ENCODE results near the gene CD300LD.
A peak's percentile ranks its signal among the peaks of the same experiment; 100 is the strongest.

CD300LD gene

DNA sequence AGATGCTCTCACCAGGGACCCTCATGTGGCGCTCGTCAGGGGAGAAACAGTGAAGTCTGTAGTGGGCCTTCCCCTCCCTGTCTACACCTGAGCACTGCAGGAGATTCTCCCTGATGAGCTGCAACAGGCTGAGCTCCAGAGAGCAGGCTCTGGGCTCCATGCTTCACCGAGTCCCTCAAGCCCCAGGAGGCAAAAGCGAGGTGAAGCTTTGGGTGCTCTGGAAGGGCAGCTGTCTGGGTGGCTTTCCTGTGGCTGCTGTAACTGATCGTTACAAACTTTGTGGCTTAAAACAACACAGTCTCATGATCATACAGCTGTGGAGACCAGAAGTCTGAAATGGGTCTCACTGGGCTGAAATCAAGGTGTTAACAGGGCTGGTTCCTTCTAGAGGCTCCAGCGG is 12.1 kb upstream of the CD300LD start:
- Mint-ChIP-seq H3K27ac (no peak overlapping the region), H3K9me3 (peaks cover 3% of the 10 kb centered on the region), H3K4me1 (no peaks in the 10 kb centered on the region), H3K27me3 (ENCODE audit: low read depth) (peaks cover 49% of the 10 kb centered on the region), H3K36me3 (ENCODE audit: low read depth) (no peaks in the 10 kb centered on the region), H3K4me3 (no peak overlapping the region)
- TF ChIP-seq, protein P1, sequence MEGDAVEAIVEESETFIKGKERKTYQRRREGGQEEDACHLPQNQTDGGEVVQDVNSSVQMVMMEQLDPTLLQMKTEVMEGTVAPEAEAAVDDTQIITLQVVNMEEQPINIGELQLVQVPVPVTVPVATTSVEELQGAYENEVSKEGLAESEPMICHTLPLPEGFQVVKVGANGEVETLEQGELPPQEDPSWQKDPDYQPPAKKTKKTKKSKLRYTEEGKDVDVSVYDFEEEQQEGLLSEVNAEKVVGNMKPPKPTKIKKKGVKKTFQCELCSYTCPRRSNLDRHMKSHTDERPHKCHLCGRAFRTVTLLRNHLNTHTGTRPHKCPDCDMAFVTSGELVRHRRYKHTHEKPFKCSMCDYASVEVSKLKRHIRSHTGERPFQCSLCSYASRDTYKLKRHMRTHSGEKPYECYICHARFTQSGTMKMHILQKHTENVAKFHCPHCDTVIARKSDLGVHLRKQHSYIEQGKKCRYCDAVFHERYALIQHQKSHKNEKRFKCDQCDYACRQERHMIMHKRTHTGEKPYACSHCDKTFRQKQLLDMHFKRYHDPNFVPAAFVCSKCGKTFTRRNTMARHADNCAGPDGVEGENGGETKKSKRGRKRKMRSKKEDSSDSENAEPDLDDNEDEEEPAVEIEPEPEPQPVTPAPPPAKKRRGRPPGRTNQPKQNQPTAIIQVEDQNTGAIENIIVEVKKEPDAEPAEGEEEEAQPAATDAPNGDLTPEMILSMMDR (IDR thresholded peaks at IDR 0.05; ENCODE audit: unreplicated experiment in 3 of 3) = no peak

DNA sequence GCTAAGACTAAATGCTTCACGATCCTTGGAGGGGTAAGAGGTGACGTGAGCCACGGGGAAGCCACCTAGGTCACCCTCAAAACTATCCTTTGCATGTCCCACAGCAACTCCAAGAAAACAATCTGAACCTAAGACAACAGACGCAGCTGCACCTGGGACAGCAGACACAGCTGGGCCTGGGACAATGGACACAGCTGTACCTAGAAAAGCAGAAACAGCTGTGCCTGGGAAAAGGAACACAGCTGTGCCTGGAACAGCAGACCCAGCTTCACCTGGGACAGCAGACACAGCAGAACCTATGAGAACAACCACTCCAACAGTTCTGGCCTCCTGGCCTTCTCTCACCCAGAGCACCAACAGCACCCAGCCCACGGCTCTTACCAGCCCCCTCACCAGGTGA is 11.7 kb upstream of the CD300LD start:
- peaks cover 49% of the 10 kb centered on the region for H3K27me3 Mint-ChIP-seq (ENCODE audit: low read depth)
- TF ChIP-seq, protein P1 (IDR thresholded peaks at IDR 0.05; ENCODE audit: unreplicated experiment in 3 of 3) = no peak
- peaks cover 3% of the 10 kb centered on the region for H3K9me3 Mint-ChIP-seq
- H3K4me3 Mint-ChIP-seq = no peak overlapping the region
- H3K36me3 Mint-ChIP-seq (ENCODE audit: low read depth) = no peaks in the 10 kb centered on the region
- no peaks in the 10 kb centered on the region for H3K4me1 Mint-ChIP-seq
- H3K27ac Mint-ChIP-seq = no peak overlapping the region

DNA sequence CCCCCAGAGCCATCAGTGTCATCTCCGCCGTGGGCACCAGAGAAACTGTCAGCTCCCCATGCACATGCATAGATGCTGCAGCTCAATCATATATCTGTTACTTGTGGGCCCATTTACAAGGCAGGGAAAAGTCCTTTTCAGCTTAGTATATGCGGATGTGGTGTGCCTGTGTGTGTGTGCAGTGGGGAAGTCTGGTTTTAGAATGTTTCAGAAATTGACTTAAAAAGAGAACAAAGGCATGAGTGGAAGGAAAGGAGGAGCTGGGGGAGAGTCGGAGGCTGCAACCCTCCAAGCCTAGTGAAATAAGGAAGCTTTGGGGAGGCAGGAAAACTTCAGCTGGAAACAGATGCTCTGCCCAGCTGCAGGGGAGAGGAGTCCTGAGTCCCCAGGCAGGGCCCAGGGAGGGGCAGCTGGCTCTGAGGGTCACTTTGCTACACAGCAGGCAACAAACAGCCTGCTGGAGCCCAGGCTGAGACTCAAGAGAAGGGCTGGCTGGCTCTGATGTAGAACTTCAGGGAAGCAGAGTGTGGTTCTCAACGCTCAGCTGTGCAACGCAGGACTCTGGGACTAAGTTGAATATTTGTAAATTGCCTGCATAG is 11.1 kb upstream of the CD300LD start:
- Mint-ChIP-seq H3K4me3 (no peak overlapping the region), H3K27me3 (ENCODE audit: low read depth) (peaks cover 53% of the 10 kb centered on the region), H3K9me3 (peaks cover 3% of the 10 kb centered on the region), H3K36me3 (ENCODE audit: low read depth) (no peaks in the 10 kb centered on the region), H3K27ac (no peak overlapping the region), H3K4me1 (no peaks in the 10 kb centered on the region)
- TF ChIP-seq, protein P1 (IDR thresholded peaks at IDR 0.05; ENCODE audit: unreplicated experiment in 3 of 3) = no peak

DNA sequence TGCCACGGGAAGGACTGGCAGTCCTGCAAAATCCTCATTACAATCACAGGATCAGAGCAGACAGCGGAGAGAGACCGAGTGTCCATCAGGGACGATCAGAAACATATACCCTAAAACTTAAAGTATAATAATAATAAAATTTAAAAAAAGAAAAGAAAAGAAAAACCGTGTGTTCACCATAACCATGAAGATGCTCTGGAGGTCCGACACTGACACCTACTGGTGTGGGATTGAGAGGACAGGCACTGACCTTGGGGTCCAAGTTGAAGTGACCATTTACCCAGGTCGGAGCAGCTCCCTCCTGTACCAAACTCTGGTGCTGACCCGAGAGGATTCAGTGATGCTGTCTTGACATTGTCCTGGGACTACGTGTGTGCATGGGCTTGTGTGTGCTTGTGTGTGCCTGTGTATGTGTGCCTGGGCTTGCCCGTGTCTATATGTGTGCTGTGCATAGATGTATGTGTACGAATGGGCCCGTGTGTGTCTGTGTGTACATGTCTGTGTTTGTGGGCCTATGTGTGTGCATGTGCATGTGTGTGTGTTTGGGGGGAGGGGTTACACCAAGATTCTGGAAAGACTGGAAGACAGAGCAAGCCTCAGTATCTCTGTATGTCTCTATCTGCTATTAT is 10.0 kb upstream of the CD300LD start:
- peaks cover 55% of the 10 kb centered on the region for H3K27me3 Mint-ChIP-seq (ENCODE audit: low read depth)
- peaks cover 3% of the 10 kb centered on the region for H3K9me3 Mint-ChIP-seq
- no peak overlapping the region for H3K4me3 Mint-ChIP-seq
- H3K27ac Mint-ChIP-seq = no peak overlapping the region
- TF ChIP-seq, protein P1 (IDR thresholded peaks at IDR 0.05; ENCODE audit: unreplicated experiment in 3 of 3) = peak; percentile 66 to 78 (median 67)
- H3K36me3 Mint-ChIP-seq (ENCODE audit: low read depth) = no peaks in the 10 kb centered on the region
- no peaks in the 10 kb centered on the region for H3K4me1 Mint-ChIP-seq

DNA sequence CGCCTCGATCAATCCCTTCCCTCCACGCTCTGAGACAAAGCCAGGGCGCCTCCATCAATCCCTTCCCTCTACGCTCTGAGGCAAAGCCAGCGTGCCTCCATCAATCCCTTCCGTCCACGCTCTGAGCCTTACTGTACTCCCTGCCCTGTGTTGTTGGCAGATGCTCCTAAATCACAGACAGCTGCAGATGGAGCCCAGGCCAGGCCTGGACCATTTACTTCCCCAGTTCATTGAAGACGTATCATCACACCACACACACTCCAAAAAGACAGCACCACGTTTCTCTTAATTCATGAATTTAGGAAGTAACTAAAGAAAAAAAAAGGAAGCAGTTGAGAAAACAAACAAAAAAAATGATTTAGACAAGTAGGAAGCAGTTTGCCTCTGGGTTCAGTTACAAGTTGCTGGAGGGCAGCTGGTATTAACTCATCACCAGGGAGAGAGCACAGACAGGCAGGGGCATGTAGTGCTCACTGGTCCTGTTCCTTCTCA is 7.4 kb upstream of the CD300LD start:
- H3K9me3 Mint-ChIP-seq = no peaks in the 10 kb centered on the region
- peaks cover 58% of the 10 kb centered on the region for H3K27me3 Mint-ChIP-seq (ENCODE audit: low read depth)
- no peak overlapping the region for H3K4me3 Mint-ChIP-seq
- TF ChIP-seq, protein P1 (IDR thresholded peaks at IDR 0.05; ENCODE audit: unreplicated experiment in 3 of 3) = no peak
- no peaks in the 10 kb centered on the region for H3K36me3 Mint-ChIP-seq (ENCODE audit: low read depth)
- no peak overlapping the region for H3K27ac Mint-ChIP-seq
- H3K4me1 Mint-ChIP-seq = no peaks in the 10 kb centered on the region

DNA sequence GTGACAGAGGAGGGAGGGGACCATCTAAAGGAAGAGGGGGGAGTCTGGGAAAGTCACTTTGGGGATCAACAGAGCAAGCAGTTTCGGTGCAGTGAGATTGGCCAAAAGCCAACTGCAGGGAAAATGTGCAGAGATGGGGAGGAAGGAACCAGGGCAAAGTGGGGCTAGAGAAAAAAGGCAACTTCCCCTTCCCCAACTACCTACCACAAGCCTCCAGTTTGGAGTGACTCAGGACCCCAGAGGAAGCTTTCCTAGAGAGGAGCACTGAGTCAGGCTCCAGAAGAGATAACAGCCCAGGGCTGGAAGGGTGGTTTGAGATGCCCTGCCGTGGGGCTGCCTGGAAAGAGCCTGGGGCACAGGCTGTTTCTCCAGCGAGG is 6.9 kb upstream of the CD300LD start:
- TF ChIP-seq, protein P1 (IDR thresholded peaks at IDR 0.05; ENCODE audit: unreplicated experiment in 3 of 3) = no peak
- Mint-ChIP-seq H3K4me3 (no peak overlapping the region), H3K36me3 (ENCODE audit: low read depth) (no peaks in the 10 kb centered on the region), H3K27me3 (ENCODE audit: low read depth) (peaks cover 61% of the 10 kb centered on the region), H3K27ac (no peak overlapping the region), H3K4me1 (no peaks in the 10 kb centered on the region), H3K9me3 (no peaks in the 10 kb centered on the region)
